AG09319 (cell line): ENCODE results near the gene TTR.

Experiments
- DNase-seq: peaks from one replicate; pipeline ENCODE4 v3.0.0-alpha.2; 2010; ENCODE audit warnings: low read depth; ENCODE audit errors: extremely low read depth
- TF ChIP-seq, protein P1 (sequence below): IDR thresholded peaks from 2 replicates; pipeline ENCODE4 v1.5.1; 2011; ENCODE audit warnings: low read depth, mild to moderate bottlenecking, inconsistent platforms, low read length, moderate library complexity

TTR gene

DNA sequence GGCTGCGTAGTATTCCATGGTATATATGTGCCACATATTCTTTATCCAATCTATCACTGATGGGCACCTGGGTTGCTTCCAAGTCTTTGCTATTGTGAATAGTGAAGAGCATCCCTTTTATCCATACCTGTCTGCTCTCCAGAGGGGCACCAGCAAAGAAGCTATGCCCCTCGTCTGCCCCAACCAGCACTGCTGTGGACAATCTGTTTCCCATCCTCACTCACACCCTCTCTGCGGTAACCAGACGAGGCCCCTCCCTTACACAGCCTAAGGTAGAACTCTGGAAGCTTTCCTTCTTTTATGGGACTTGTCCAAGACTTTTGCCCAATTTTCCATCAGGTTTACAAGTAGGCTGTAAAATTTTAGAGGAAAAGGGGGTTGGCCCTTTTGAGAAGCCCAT lies 24.9 kb downstream of the TTR start:
- TF ChIP-seq, protein P1, sequence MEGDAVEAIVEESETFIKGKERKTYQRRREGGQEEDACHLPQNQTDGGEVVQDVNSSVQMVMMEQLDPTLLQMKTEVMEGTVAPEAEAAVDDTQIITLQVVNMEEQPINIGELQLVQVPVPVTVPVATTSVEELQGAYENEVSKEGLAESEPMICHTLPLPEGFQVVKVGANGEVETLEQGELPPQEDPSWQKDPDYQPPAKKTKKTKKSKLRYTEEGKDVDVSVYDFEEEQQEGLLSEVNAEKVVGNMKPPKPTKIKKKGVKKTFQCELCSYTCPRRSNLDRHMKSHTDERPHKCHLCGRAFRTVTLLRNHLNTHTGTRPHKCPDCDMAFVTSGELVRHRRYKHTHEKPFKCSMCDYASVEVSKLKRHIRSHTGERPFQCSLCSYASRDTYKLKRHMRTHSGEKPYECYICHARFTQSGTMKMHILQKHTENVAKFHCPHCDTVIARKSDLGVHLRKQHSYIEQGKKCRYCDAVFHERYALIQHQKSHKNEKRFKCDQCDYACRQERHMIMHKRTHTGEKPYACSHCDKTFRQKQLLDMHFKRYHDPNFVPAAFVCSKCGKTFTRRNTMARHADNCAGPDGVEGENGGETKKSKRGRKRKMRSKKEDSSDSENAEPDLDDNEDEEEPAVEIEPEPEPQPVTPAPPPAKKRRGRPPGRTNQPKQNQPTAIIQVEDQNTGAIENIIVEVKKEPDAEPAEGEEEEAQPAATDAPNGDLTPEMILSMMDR, result no peak
- no peak for DNase-seq

DNA sequence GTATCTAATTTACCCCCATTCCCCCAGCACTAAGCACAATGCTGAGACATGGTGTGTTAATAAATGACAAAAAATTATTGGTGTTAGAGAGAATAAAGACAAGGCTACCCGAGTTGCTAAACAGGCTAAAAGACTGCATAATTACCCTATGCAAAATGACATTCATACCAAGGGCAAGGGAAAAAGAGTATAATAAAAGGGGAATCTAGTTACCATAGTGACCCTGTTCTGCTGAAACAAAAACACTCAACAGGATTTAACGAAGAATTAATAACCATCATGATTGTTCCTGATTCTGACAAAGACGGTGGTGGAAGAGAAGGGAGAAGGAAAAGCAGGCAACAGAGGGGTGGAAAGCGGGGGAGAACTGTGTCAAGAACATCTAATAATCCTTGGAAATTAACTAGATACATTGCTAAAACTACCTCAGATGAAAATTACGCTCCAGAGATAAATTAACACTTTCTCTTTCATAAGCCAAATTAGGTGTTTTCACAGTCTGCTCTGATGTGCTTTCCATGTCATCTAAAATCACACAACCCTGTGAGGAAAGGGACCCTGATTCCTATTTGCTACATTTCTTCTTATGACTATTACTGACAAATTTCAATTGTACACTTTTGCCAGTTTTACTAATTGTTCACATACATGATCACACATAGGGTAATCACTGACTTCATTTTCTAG lies 25.5 kb downstream of the TTR start:
- TF ChIP-seq, protein P1, result no peak
- no peak for DNase-seq

- TF ChIP-seq, protein P1, result no peak
- no peak for DNase-seq
Observed at GRCh38 chr18:31618801-31619200, 27.1 kb downstream of the TTR start.

- DNase-seq, result no peak
- TF ChIP-seq, protein P1, result no peak
Observed at GRCh38 chr18:31619291-31619690, 27.6 kb downstream of the TTR start.

DNA sequence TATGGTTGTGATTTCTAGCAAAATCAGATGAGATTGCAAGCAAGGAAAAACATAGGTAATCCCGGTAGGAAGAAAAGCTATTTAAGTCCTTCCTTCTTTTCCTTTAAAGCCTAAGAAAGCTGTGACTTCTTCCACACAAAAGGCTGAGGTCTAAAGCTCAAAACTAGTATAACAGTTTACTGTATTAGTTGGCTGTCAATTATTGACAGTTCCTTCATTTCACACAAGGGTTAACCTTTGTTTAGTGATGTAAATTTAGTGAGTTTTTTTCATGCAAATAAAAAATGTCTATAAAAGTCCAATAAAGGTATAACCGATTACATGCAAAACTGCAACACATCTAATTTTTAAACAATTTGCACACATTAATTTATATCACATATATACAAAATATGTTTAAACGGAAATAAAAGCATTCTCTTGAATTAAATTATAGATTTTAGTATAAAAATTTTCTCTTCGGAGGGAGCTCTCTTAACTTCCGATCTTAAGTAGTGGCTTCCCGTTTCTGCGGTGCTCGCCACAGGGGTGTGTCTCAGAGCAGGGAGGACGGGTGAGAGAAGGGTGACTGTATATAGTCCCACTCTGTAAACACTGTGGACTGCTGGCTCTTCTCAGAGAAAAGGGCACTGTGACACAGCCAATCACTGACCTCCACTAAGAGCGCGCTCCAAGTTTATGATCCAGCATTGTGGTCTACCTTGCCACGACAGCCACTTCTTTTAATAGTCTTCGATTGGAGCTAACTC lies 33.4 kb downstream of the TTR start:
- TF ChIP-seq, protein P1, result no peak
- no peak for DNase-seq

GRCh38 chr18:31626409-31626808 lies 34.7 kb downstream of the TTR start:
- no peak for DNase-seq
- TF ChIP-seq, protein P1, result no peak

GRCh38 chr18:31630549-31630948 lies 38.9 kb downstream of the TTR start:
- no peak for DNase-seq

More at GRCh38 chr18:31630549-31630948, 38.9 kb downstream of the TTR start:
- TF ChIP-seq, protein P1, result no peak
